OCI-LY7 (cell line): Measurements from ENCODE around the gene HSCB.

Experiments
- EZH2phosphoT487 ChIP-seq: fragments of 200-600 bp; sonication (generic); IDR thresholded peaks from 2 replicates; pipeline ENCODE4 v1.6.1; 2018; ENCODE audit warnings: low read depth, borderline replicate concordance, mild to moderate bottlenecking, mixed run types, antibody characterized with exemption, low read length, moderate library complexity, mixed read lengths
- TF ChIP-seq, protein P1 (sequence below): fragments of 200-600 bp; sonication (generic); conservative IDR thresholded peaks from 2 replicates; pipeline ENCODE4 v1.5.1; 2014; ENCODE audit warnings: mild to moderate bottlenecking, antibody characterized with exemption, low read length, moderate library complexity, mixed read lengths

DNA sequence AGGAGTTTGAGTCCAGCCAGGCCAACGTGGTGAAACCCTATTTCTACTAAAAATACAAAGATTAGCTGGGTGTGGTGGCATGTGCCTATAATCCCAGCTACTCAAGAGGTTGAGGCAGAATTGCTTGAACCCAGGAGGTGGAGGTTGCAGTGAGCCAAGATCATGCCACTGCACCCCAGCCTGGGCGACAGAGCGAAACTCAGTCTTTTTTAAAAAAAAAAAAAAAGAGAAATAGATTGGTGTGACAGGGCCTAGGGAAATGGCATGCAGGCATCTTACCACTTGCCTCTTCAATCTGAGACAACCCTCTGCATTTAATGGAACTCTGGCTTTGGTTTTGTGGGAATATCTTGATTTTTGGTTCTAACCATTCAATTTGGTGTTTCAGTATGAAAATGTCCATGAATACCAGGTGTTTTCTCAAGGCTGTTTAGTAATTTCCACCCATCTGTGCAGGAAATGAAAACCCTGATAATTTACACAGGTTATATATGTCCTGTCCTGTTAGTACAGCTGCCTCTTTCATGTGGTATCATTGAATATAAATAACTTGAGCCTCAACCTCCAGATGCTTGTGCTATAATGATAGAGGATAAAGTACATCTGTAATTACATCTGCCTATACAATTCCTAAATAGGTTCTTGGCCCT, 50.1 kb downstream of the HSCB start:
- TF ChIP-seq, protein P1, sequence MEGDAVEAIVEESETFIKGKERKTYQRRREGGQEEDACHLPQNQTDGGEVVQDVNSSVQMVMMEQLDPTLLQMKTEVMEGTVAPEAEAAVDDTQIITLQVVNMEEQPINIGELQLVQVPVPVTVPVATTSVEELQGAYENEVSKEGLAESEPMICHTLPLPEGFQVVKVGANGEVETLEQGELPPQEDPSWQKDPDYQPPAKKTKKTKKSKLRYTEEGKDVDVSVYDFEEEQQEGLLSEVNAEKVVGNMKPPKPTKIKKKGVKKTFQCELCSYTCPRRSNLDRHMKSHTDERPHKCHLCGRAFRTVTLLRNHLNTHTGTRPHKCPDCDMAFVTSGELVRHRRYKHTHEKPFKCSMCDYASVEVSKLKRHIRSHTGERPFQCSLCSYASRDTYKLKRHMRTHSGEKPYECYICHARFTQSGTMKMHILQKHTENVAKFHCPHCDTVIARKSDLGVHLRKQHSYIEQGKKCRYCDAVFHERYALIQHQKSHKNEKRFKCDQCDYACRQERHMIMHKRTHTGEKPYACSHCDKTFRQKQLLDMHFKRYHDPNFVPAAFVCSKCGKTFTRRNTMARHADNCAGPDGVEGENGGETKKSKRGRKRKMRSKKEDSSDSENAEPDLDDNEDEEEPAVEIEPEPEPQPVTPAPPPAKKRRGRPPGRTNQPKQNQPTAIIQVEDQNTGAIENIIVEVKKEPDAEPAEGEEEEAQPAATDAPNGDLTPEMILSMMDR = no peak
- TF ChIP-seq EZH2phosphoT487 = no peak
